Upper lobe of left lung (tissue), 6 donors: ENCODE data around the gene DHRS13. TPM values are rescaled to one million over a fixed set of nuclear protein-coding genes. Genes with fewer than 3 reads are reported as not detected.

Experiments
- ATAC-seq, 2 donors: fragments of 200-7000 bp; cut with Tn5 transposase; one replicate each; pipeline ENCODE4 v1.9.1; 2022; ENCODE audit warnings: mild to moderate bottlenecking in 2 of 2, moderate library complexity in 2 of 2; ENCODE audit not compliant: low FRiP score in 2 of 2
- DNase-seq, 2 donors: peaks; one replicate each; pipeline ENCODE4 v3.0.0-alpha.2; 2019 to 2020
- H3K27ac ChIP-seq, 4 donors: fragments of 200-600 bp; sonication (generic); one replicate each; pipeline ENCODE4 v1.5.1; 2016 to 2019
- H3K27me3 ChIP-seq, 4 donors: fragments of 200-600 bp; sonication (generic); one replicate each; pipeline ENCODE4 v1.5.1; 2017 to 2019
- H3K36me3 ChIP-seq, 4 donors: fragments of 200-600 bp; sonication (generic); one replicate each; pipeline ENCODE4 v1.5.1; 2016 to 2019
- H3K4me1 ChIP-seq, 4 donors: fragments of 200-600 bp; sonication (generic); one replicate each; pipeline ENCODE4 v1.5.1; 2018 to 2019
- H3K4me3 ChIP-seq, 4 donors: fragments of 200-600 bp; sonication (generic); one replicate each; pipeline ENCODE4 v1.5.1; 2017 to 2019; ENCODE audit warnings: mild to moderate bottlenecking in 2 of 4, moderate library complexity in 1 of 4
- H3K9me3 ChIP-seq, 4 donors: fragments of 200-600 bp; sonication (generic); one replicate each; pipeline ENCODE4 v1.5.1; 2018 to 2019
- CTCF ChIP-seq, 6 experiments: fragments of 450-650 bp in 4 of 6; fragments of 200-600 bp in 2 of 6; sonication (generic) in 2 of 6; IDR thresholded peaks; one replicate each; pipeline ENCODE4 v1.5.1; 2016 to 2019; ENCODE audit warnings: antibody characterized with exemption in 6 of 6
- EP300 ChIP-seq, 4 donors: sonication (generic); formaldehyde crosslinking; IDR thresholded peaks; one replicate each; pipeline ENCODE4 v1.5.1; 2017; ENCODE audit warnings: antibody characterized with exemption in 4 of 4, control low read depth in 2 of 4
- POLR2A ChIP-seq, 4 donors: fragments of 450-650 bp; IDR thresholded peaks; one replicate each; pipeline ENCODE4 v1.5.1; 2016 to 2017; ENCODE audit warnings: antibody characterized with exemption in 4 of 4, mild to moderate bottlenecking in 2 of 4
- POLR2AphosphoS5 ChIP-seq, 2 donors: sonication (generic); formaldehyde crosslinking; IDR thresholded peaks; one replicate each; pipeline ENCODE4 v1.5.1; 2017; ENCODE audit warnings: antibody characterized with exemption in 2 of 2
- WGBS, 2 donors: methylation state at CpG; one replicate each; pipeline ENCODE4 v1.1.5; 2017 to 2018; 5-methylcytosine and 5-hydroxymethylcytosine counted together
- total RNA-seq, 6 donors: library from RNA; depleted of rRNA in 4 of 6; stranded (reverse); fragments of >200 nt in 4 of 6; gene quantifications; one replicate each; pipeline versions ENCODE4 v1.1.0 to v1.2.1, GENCODE V29; 2016 to 2021
- donor health status: DM: no; HTN: no; CAD: no; lungs with moderate emphysema.
- donor health status: DM: no; HTN: yes; CAD: no; lungs with severe emphysema.

DHRS13 gene
- total RNA-seq, 6 donors from 2014 or later: 2.1 to 21.8 (median 15.0) TPM

GRCh38 chr17:28926786-28927185 lies 23.9 kb upstream of the DHRS13 start:
- TF ChIP-seq CTCF (IDR thresholded peaks at IDR 0.05) (no peak), EP300 (IDR thresholded peaks at IDR 0.05) (no peak), POLR2AphosphoS5 (IDR thresholded peaks at IDR 0.05) (no peak), POLR2A (IDR thresholded peaks at IDR 0.05) (no peak)
- no peak for ATAC-seq
- no peaks in the 10 kb centered on the region for H3K27me3 ChIP-seq
- peaks cover 5 to 42% (median 21%) of the 10 kb centered on the region in 4 donors for H3K36me3 ChIP-seq
- no peak for DNase-seq
- H3K4me1 ChIP-seq: peaks cover 25 to 32% (median 28%) of the 10 kb centered on the region in 4 donors
- no peaks in the 10 kb centered on the region for H3K9me3 ChIP-seq
- peak overlapping the region; percentile 81 to 90 (median 82) for H3K27ac ChIP-seq
- no peak overlapping the region for H3K4me3 ChIP-seq
- 95 to 100% methylated on average over 4 of the region's 4 CpGs for WGBS, 2 donors

- no peak for TF ChIP-seq EP300 (IDR thresholded peaks at IDR 0.05)
- no peak for TF ChIP-seq POLR2A (IDR thresholded peaks at IDR 0.05)
- TF ChIP-seq CTCF (IDR thresholded peaks at IDR 0.05): no peak
- no peak for TF ChIP-seq POLR2AphosphoS5 (IDR thresholded peaks at IDR 0.05)
- no peak overlapping the region for H3K4me3 ChIP-seq
- H3K27me3 ChIP-seq: no peaks in the 10 kb centered on the region
- DNase-seq (no peak), ATAC-seq (no peak)
- peaks cover 25 to 32% (median 28%) of the 10 kb centered on the region in 4 donors for H3K4me1 ChIP-seq
- peak overlapping the region; percentile 81 to 90 (median 82) for H3K27ac ChIP-seq
- WGBS, 2 donors: 38 to 55% methylated on average over 2 of the region's 2 CpGs
- peaks cover 6 to 46% (median 23%) of the 10 kb centered on the region in 4 donors for H3K36me3 ChIP-seq
- no peaks in the 10 kb centered on the region for H3K9me3 ChIP-seq
Observed at GRCh38 chr17:28926366-28926765, 23.5 kb upstream of the DHRS13 start.

DNA sequence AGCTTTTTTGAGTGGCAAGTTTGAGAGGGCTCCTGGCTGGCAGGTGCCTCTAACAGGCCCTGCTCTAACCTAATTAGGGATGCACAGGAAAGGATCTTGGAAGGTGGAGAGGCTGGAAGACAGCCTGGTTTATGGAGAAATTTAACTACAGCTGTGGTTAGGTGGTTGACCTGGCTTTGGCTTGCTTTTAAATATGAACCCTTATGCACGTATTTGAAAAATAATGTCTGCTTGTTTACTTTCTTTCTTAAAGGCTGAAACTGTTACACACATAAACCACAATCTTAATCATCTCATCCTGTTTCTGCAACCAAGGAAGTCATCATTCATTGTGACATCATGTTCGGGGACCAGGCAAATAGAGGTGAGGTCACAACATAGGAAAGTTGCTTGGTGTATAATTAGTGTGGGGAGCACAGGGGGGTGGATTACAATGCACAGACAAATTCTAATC lies 23.1 kb upstream of the DHRS13 start:
- peaks cover 25 to 32% (median 28%) of the 10 kb centered on the region in 4 donors for H3K4me1 ChIP-seq
- H3K36me3 ChIP-seq: peaks cover 11 to 50% (median 27%) of the 10 kb centered on the region in 4 donors
- DNase-seq: peak in 1 of 2 donors; percentile 39
- no peak overlapping the region for H3K4me3 ChIP-seq
- H3K27me3 ChIP-seq: no peaks in the 10 kb centered on the region
- 8 to 11% methylated on average over 2 of the region's 2 CpGs for WGBS, 2 donors
- peak; percentile 75 to 78 for ATAC-seq
- no peaks in the 10 kb centered on the region for H3K9me3 ChIP-seq
- H3K27ac ChIP-seq: peak overlapping the region; percentile 81 to 90 (median 82)
- TF ChIP-seq CTCF (IDR thresholded peaks at IDR 0.05): no peak
- TF ChIP-seq POLR2A (IDR thresholded peaks at IDR 0.05): no peak
- peak in 2 of 4 donors; percentile 22 to 80 for TF ChIP-seq EP300 (IDR thresholded peaks at IDR 0.05)
- peak in 1 of 2 donors; percentile 90 for TF ChIP-seq POLR2AphosphoS5 (IDR thresholded peaks at IDR 0.05)

GRCh38 chr17:28920201-28920600 lies 17.3 kb upstream of the DHRS13 start:
- Histone ChIP-seq H3K27me3 (no peaks in the 10 kb centered on the region), H3K4me3 (no peak overlapping the region), H3K9me3 (no peaks in the 10 kb centered on the region), H3K27ac (no peak overlapping the region), H3K36me3 (peaks cover 50 to 97% (median 80%) of the 10 kb centered on the region in 4 donors), H3K4me1 (peaks cover 3 to 4% (median 4%) of the 10 kb centered on the region in 4 donors)
- TF ChIP-seq EP300 (IDR thresholded peaks at IDR 0.05) (no peak), CTCF (IDR thresholded peaks at IDR 0.05) (no peak), POLR2AphosphoS5 (IDR thresholded peaks at IDR 0.05) (no peak), POLR2A (IDR thresholded peaks at IDR 0.05) (no peak)
- DNase-seq (no peak), ATAC-seq (no peak)

DNA sequence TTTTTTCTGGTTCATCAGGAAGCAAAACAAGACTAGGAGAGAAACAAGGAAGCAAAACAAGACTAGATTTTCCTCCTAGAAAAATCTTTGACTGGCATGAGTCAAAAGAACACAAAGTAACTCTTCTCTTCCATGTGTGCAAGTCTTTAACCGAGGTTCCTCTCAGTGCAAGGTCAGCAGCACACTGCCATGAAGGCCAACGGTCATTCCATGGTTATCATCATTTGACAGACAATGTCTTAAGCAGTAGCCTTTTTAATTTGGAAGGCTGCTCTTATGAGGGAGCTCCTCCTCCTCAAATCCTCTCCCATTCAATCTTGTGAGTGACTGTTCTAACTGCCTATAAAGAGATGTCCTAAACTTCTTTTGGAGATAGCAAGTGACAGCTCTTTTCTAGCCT lies 15.4 kb upstream of the DHRS13 start:
- no peak overlapping the region for H3K27ac ChIP-seq
- H3K4me1 ChIP-seq: no peaks in the 10 kb centered on the region
- H3K36me3 ChIP-seq: peaks cover 52 to 97% (median 87%) of the 10 kb centered on the region in 4 donors
- DNase-seq (no peak), ATAC-seq (no peak)
- H3K27me3 ChIP-seq: no peaks in the 10 kb centered on the region
- TF ChIP-seq EP300 (IDR thresholded peaks at IDR 0.05) (no peak), POLR2AphosphoS5 (IDR thresholded peaks at IDR 0.05) (no peak), POLR2A (IDR thresholded peaks at IDR 0.05) (no peak), CTCF (IDR thresholded peaks at IDR 0.05) (no peak)
- H3K9me3 ChIP-seq: no peaks in the 10 kb centered on the region
- WGBS, 2 donors: 78 to 79% methylated on average over 2 of the region's 2 CpGs
- no peak overlapping the region for H3K4me3 ChIP-seq
